HG03571 (cell line): Measurements from ENCODE around the gene RHBDL2.
A peak's percentile ranks its signal among the peaks of the same experiment; 100 is the strongest.
"Not testable (repeated sequence)": the region's sequence is repeated elsewhere in the genome, so short reads cannot be mapped to it uniquely, and the experiment has no call there.

Source experiments
- ATAC-seq: cut with Tn5 transposase; IDR thresholded peaks from one replicate; pipeline ENCODE4 v1.9.1; 2021; ENCODE audit not compliant: unreplicated experiment

The RHBDL2 gene

GRCh38 chr1:38885092-38885491 is 56.5 kb downstream of the RHBDL2 start:
- no peak for ATAC-seq

GRCh38 chr1:38881487-38881886 is 60.1 kb downstream of the RHBDL2 start, which contains the start of gene GJA9:
Gene GJA9 (minus strand): TSS chr1:38881587. CDS start chr1:38876098, 5,489 bp downstream.
- ATAC-seq: no peak

DNA sequence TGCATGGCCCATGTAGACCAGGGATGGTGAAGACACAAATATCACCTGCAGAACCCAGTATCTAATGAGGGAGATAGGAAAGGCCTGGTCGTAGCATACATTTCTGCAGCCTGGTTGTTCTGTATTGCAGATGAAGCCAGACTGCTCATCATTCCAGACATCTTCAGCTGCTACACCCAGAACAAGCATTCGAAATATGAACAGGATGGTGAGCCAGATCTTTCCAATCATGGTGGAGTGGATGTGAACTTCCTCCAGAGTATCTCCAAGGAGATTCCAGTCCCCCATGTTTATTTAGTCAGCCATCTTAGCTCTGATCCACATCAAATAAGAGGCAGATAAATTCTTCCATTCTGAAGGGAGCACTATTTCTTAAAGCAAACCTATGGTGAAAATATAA is 65.8 kb downstream of the RHBDL2 start:
- ATAC-seq: no peak

- peak; percentile 97 for ATAC-seq
Observed at GRCh38 chr1:38873027-38873969, 68.3 kb downstream of the RHBDL2 start, which contains the start of gene MYCBP. Gene MYCBP (minus strand): TSS chr1:38873348. CDS start chr1:38873305, 43 bp downstream.

- peak; percentile 29 for ATAC-seq
Observed at GRCh38 chr1:38872401-38873026, 69.1 kb downstream of the RHBDL2 start.

DNA sequence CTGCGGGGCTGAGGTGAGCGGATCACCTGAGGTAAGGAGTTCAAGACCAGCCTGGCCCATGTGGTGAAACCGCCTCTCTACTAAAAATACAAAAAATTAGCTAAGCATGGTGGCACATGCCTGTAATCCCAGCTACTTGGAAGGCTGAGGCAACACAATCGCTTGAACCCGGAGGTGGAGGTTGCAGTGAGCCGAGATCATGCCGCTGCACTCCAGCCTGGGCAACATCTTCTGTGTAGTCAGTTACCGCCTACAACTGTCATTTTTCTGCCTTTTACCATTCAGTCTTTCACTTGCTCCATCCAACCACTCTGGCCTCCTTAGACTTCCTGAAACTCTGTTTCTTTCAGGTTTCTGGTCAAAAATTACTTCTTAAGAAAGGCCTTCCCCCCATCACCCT is 70.6 kb downstream of the RHBDL2 start:
- no peak for ATAC-seq

- ATAC-seq: no peak
Observed at GRCh38 chr1:38867208-38867607, 74.4 kb downstream of the RHBDL2 start.

DNA sequence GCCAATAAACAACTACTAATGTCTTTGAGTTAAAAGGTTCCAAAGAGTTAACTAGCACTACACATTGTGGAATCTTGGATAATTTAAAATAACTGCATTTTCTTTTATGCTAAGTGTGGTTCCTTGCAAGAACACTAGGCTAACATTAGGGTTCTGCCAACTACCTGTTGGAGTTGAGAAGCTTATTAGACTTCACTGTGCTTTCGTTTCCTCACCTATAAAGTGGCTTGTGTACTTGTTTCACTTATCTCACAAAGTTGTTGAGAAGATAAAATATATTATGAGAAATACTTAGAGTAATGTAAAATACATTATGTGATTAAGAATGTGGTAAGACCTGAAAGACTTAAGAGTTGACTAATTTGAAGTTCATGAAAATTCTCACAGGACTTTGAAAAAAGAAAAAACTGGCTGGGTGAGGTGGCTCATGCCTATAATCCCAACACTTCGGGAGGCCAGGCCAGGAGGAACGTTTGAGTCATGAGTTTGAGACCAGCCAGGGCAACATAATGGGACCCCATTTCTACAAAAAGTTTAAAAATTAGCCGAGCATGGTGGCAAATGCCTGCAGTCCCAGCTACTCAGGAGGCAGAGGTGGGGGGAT is 76.4 kb downstream of the RHBDL2 start:
- ATAC-seq: no peak

DNA sequence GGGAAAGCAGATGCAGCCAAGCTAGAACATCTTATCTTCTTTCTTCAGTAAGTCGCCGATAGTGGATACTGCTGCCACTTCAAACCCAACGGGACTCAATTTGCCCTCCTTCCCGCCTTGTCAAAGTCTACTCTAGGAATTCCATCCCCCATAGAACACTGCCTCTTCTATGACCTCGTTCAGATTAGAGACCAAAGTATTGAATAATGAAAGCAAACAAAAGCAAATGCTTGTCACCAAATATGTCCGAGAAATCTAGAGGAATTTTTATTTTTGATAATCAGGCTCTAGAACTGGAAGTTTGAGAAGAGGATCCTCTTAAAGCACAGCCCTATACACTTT is 81.2 kb downstream of the RHBDL2 start:
- ATAC-seq: no peak

DNA sequence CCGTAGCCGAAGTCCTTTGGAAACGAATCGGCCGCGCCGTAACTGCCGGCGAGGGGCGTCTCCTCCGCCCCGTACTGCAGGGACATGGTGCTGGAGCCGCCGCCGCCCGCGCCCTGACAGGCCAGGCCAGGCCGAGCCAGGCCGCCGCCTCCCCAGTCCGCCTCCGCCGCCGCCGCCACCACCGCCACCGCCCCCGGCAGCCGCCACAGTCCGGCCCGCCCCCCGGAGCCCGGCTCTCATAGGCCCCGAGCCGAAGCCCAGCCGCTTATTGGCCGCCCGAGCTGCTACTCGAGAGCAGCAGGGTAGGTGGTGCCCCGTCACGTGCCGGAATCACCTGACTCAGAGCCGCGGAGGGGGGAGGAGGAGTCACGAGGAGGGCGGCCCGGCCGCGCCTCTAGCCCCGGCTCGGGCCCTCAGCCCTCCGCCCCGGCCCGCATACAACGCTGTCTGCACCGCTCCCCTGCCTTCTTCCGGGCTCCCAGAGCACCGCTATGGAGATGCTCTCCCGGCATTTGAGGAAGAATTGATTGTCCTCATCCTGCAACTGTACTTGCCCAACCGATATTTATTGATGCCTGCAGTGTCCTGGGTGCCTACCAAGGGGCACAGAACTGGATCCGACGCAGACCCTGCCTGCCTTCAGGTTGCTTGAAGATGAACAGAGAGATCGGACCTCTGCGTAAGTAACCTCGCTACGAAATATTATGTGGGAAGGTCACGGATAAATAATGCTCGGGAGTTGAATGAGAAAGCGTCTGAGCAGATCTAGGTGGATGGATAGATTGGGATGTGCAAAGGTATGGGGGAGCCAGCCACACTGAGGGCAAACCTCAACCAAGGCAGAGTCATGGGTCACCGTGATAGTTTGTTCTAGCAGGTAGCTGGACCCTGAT is 81.8 kb downstream of the RHBDL2 start, which contains the start of gene RRAGC:
RRAGC (minus strand) TSS at position 212 of the 893 bp plus-strand sequence; CDS start at position 86, 126 bp downstream.
- ATAC-seq: peak; percentile 91

DNA sequence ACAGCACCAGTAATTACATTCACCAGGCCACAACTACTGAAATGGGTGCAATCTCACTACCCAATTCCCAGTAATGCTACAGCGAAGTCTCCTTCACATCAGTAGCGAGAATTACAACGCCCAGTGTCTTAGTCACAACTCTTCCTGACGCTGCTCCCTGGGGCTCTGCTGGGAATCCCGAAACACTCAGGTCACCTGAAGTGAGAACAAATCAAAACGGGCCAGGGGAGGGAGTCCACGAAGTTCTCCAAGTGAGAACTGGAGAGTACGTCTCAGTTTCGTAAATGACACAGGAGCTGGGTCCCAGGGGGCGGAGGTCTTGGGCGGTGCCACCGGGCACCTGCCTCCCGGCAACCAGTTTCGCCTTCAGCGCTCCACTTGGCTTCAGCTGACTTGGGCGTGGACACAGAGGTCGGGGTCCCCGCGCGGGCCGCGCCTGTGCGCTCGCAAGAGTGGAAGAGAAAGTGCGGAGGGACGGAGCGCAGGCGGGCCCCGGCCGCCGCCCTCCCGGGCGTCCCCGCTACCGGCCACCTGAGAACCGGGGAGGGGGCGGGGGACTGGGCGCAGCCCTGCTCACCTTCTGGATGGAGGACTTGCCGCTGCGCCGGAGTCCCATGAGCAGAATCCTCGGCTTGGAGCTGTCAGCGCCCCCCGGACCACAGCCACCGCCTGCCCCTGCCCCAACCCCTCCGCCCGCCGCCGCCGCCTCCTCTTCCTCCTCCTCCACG is 82.6 kb downstream of the RHBDL2 start:
- peak; percentile 28 for ATAC-seq

DNA sequence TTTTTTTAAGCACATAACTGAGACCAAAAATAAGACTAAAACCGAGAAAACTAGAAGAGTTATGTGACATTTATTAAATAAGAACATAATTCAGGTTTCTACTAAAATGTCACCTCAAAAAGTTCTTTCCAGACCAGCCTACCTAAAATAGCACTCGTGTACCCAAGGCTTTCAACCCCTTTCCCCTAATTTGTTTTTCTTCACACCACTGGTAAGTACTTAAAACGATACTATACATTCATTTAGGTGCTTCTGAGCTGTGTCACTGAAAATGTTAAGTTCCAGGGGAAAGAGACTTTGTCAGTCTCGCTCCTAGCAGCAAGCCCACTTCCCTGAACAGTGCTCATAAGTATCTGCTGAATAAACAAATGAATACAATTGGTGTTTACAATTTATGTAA is 88.8 kb downstream of the RHBDL2 start:
- ATAC-seq: no peak

DNA sequence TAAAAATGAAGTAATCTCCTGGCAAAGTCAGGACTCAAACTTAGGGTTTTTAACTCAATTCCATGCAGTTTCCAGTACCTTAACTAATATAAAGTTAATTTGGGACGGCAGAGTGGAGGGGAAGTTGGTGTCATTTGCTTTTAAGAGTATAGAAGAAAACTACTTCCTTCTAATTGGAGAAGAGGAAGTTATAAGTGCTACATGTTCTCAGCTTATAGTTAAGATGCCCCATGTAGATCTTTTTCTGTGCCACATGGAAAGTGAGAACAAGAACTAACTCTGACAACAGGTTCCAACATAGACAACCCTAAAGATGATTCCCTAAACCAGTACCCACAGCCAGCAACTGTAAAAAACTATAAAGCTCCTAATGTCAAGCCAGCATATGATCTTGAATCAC is 93.6 kb downstream of the RHBDL2 start:
- ATAC-seq: no peak

- no peak for ATAC-seq
Observed at GRCh38 chr1:38846210-38846609, 95.4 kb downstream of the RHBDL2 start.

DNA sequence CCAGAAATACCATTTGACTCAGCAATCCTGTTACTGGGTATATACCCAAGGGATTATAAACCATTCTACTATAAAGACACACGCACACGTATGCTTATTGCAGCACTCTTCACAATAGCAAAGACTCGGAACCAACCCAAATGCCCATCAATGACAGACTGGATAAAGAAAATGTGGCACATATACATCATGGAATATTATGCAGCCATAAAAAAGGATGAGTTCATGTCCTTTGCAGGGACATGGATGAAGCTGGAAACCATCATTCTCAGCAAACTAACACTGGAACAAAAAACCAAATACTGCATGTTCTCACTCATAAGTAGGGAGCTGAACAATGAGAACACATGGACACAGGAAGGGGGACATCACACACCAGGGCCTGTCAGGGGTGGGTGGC is 96.5 kb downstream of the RHBDL2 start:
- not testable (repeated sequence) for ATAC-seq

GRCh38 chr1:38840281-38840680 is 101.3 kb downstream of the RHBDL2 start:
- no peak for ATAC-seq

DNA sequence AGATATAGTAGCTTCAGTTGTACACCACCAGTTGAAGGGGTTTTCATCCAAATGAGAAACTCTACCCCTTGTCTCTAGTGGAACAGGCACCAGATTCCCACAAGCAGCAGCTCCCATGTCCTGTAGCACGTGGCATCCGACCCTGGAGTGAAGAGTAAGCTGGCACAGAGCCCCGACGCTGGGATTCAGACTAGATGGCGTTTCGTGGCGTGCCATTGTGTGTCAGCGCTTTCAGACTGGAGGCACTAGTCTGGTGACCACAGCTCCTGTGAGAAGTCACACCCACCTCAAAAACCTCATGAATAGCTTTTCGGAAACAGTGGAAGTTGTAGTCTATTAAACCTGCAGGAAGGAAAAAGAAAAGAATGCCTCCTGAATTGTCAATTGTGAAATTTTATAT is 102.3 kb downstream of the RHBDL2 start:
- no peak for ATAC-seq

DNA sequence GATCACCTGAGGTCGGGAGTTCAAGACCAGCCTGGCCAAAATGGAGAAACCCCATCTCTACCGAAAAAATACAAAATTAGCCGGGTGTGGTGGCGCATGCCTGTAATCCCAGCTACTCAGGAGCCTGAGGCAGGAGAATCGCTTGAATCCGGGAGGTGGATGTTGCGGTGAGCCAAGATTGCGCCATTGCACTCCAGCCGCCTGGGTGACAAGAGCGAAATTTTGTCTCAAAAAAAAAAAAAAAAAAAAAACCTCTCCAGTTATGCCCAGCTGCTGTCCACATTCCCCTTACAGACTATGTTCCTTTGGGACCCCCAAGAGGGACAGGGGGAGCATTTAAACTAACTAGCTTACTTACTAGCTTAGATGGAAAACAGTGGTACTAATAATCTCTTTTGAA is 105.3 kb downstream of the RHBDL2 start:
- ATAC-seq: not testable (repeated sequence)
